CD14-positive monocyte (primary cell): ENCODE measurements around the gene MAP3K20. TPM values are rescaled to one million over a fixed set of nuclear protein-coding genes. Genes with fewer than 3 reads are reported as not detected.
"Not testable (repeated sequence)": the region's sequence is repeated elsewhere in the genome, so short reads cannot be mapped to it uniquely, and the experiment has no call there.

Experiments
- DNase-seq, 3 donors: peaks; one replicate each; pipeline ENCODE4 v3.0.0-alpha.2; 2011 to 2022
- H2AFZ ChIP-seq: 2 replicates; pipeline ENCODE4 v1.6.0; 2012; ENCODE audit warnings: mild to moderate bottlenecking, low read depth, low read length, inconsistent platforms; ENCODE audit not compliant: insufficient read depth, poor library complexity, severe bottlenecking
- H3K27ac ChIP-seq, 2 donors: 1 replicate in 1 of 2; 2 replicates in 1 of 2; pipeline ENCODE4 v1.5.1; 2012 to 2013; ENCODE audit warnings: low read length in 2 of 2, control low read depth in 1 of 2, inconsistent platforms in 1 of 2, low read depth in 1 of 2, mild to moderate bottlenecking in 1 of 2
- H3K27me3 ChIP-seq, 2 donors: one replicate each; pipeline versions ENCODE4 v1.6.0 to v1.6.1; 2011 to 2013; ENCODE audit warnings: low read length in 2 of 2; ENCODE audit not compliant: control insufficient read depth in 2 of 2, insufficient read depth in 2 of 2
- H3K36me3 ChIP-seq, 2 donors: replicated peaks in 1 of 2; 1 replicate in 1 of 2; 2 replicates in 1 of 2; pipeline versions ENCODE4 v1.5.1 to v1.6.1; 2012 to 2013; ENCODE audit warnings: low read length in 2 of 2, control low read depth in 1 of 2, inconsistent platforms in 1 of 2, mild to moderate bottlenecking in 1 of 2; ENCODE audit not compliant: insufficient read depth in 2 of 2, control insufficient read depth in 1 of 2
- H3K4me1 ChIP-seq, 2 donors: 1 replicate in 1 of 2; 2 replicates in 1 of 2; pipeline versions ENCODE4 v1.5.1 to v1.6.1; 2012 to 2013; ENCODE audit warnings: low read length in 2 of 2, control low read depth in 1 of 2, inconsistent platforms in 1 of 2, mild to moderate bottlenecking in 1 of 2, moderate library complexity in 1 of 2; ENCODE audit not compliant: insufficient read depth in 2 of 2, control insufficient read depth in 1 of 2
- H3K4me2 ChIP-seq: replicated peaks from 2 replicates; pipeline ENCODE3; 2012; ENCODE audit warnings: low read length, moderate library complexity, mild to moderate bottlenecking; ENCODE audit not compliant: poor library complexity, severe bottlenecking; ENCODE audit errors: extremely low read depth
- H3K4me3 ChIP-seq, 3 experiments: fragments of 200-600 bp in 1 of 3; sonication (generic) in 1 of 3; replicated peaks in 1 of 3; 1 replicate in 2 of 3; 2 replicates in 1 of 3; pipeline ENCODE4 v1.5.1; 2011 to 2013; ENCODE audit warnings: low read length in 3 of 3, mild to moderate bottlenecking in 3 of 3, control low read depth in 2 of 3, low read depth in 2 of 3, inconsistent platforms in 1 of 3, moderate library complexity in 1 of 3
- H3K79me2 ChIP-seq: 2 replicates; pipeline ENCODE4 v1.6.0; 2012; ENCODE audit warnings: mild to moderate bottlenecking, control low read depth, inconsistent platforms, low read length, moderate library complexity; ENCODE audit not compliant: insufficient read depth
- H3K9ac ChIP-seq: 2 replicates; pipeline ENCODE4 v1.6.0; 2017; ENCODE audit warnings: low read length, mild to moderate bottlenecking; ENCODE audit not compliant: insufficient read depth, poor library complexity, severe bottlenecking
- H3K9me3 ChIP-seq, 2 donors: replicated peaks in 1 of 2; 1 replicate in 1 of 2; 2 replicates in 1 of 2; pipeline versions ENCODE4 v1.5.1 to v1.6.1; 2012 to 2013; ENCODE audit warnings: low read length in 2 of 2, control low read depth in 1 of 2; ENCODE audit not compliant: control insufficient read depth in 1 of 2, insufficient read depth in 1 of 2
- H4K20me1 ChIP-seq: 2 replicates; pipeline ENCODE4 v1.6.0; 2012; ENCODE audit warnings: mild to moderate bottlenecking, low read length, control low read depth, moderate library complexity; ENCODE audit not compliant: insufficient read depth
- H3K27ac Mint-ChIP-seq, 7 donors: one replicate each; pipeline ENCODE4 v1.8.0; 2020; ENCODE audit warnings: mild to moderate bottlenecking in 7 of 7, mixed read lengths in 7 of 7, moderate library complexity in 6 of 7, inconsistent platforms in 2 of 7
- H3K27me3 Mint-ChIP-seq, 3 donors: one replicate each; pipeline ENCODE4 v1.8.0; 2021 to 2022; ENCODE audit warnings: low read depth in 3 of 3, mild to moderate bottlenecking in 3 of 3, mixed read lengths in 3 of 3, moderate library complexity in 3 of 3, inconsistent platforms in 1 of 3
- H3K36me3 Mint-ChIP-seq, 2 donors: one replicate each; pipeline ENCODE4 v1.8.0; 2020; ENCODE audit warnings: mixed read lengths in 2 of 2, inconsistent platforms in 1 of 2, mild to moderate bottlenecking in 1 of 2
- H3K4me1 Mint-ChIP-seq: one replicate; pipeline ENCODE4 v1.8.0; 2020; ENCODE audit warnings: mild to moderate bottlenecking, mixed read lengths
- H3K4me3 Mint-ChIP-seq, 2 donors: one replicate each; pipeline ENCODE4 v1.8.0; 2020; ENCODE audit warnings: mild to moderate bottlenecking in 2 of 2, mixed read lengths in 2 of 2, moderate library complexity in 1 of 2
- H3K9me3 Mint-ChIP-seq, 7 donors: one replicate each; pipeline ENCODE4 v1.8.0; 2020 to 2022; ENCODE audit warnings: mixed read lengths in 7 of 7, mild to moderate bottlenecking in 6 of 7, moderate library complexity in 6 of 7, inconsistent platforms in 2 of 7
- CTCF ChIP-seq: fragments of 200-600 bp; IDR thresholded peaks from one replicate; pipeline ENCODE4 v1.8.0; 2022; ENCODE audit warnings: antibody characterized with exemption, mild to moderate bottlenecking
- WGBS: methylation state at CpG from one replicate; pipeline ENCODE4 v1.1.5; 2013; ENCODE audit warnings: missing lambda C conversion rate; ENCODE audit not compliant: insufficient coverage; 5-methylcytosine and 5-hydroxymethylcytosine counted together
- intact Hi-C, 2 donors: fragments of 100-400 bp; cut with micrococcal nuclease; formaldehyde crosslinking; loops; one replicate each; pipeline versions ENCODE4 v1.15.0 to v1.15.1; 2023
- polyA plus RNA-seq, 3 donors: library from polyadenylated mRNA; depleted of rRNA in 1 of 3; unstranded in 2 of 3; stranded (reverse) in 1 of 3; fragments of 300-500 nt in 2 of 3; fragments of >200 nt in 1 of 3; fragmentation: Illumina TruSeq in 2 of 3; gene quantifications; 1 replicate in 2 of 3; 2 replicates in 1 of 3; pipeline ENCODE4 v1.2.3, GENCODE V29; 2012 to 2021

MAP3K20 gene
- polyA plus RNA-seq, 3 donors: 14.3 to 30.7 (median 21.6) TPM

GRCh38 chr2:173124441-173124840, 48.8 kb downstream of the MAP3K20 start:
- Mint-ChIP-seq H3K36me3 (peaks cover 21 to 32% of the 10 kb centered on the region in 2 donors), H3K27ac (peak overlapping the region in 1 of 7 donors; percentile 41), H3K4me1 (peaks cover 50% of the 10 kb centered on the region), H3K4me3 (peak overlapping the region in 1 of 2 donors; percentile 11), H3K9me3 (peaks cover 0 to 4% (median 0%) of the 10 kb centered on the region in 7 donors), H3K27me3 (peaks cover 7 to 17% (median 8%) of the 10 kb centered on the region in 3 donors)
- no peak overlapping the region for H2AFZ ChIP-seq
- no peak overlapping the region for H3K27ac ChIP-seq
- no peak for DNase-seq
- intact Hi-C loops: loop anchor here in 1 of 2 donors (5.0 kb wide), 1 partner anchor 43 kb away; no protein-coding TSS in a partner anchor
- WGBS: 100% methylated on average over 2 of the region's 3 CpGs
- H3K36me3 ChIP-seq: peaks cover 0 to 6% of the 10 kb centered on the region in 2 donors
- H3K79me2 ChIP-seq: peaks cover 8% of the 10 kb centered on the region
- H3K27me3 ChIP-seq: peaks cover 0 to 1% of the 10 kb centered on the region in 2 donors
- H3K4me2 ChIP-seq: no peak overlapping the region
- H3K9ac ChIP-seq: no peak overlapping the region
- H4K20me1 ChIP-seq: peaks cover 87% of the 10 kb centered on the region
- peak overlapping the region in 1 of 3 experiments; percentile 14 for H3K4me3 ChIP-seq
- peaks cover 36 to 45% of the 10 kb centered on the region in 2 donors for H3K4me1 ChIP-seq
- no peaks in the 10 kb centered on the region for H3K9me3 ChIP-seq
- TF ChIP-seq CTCF: no peak

- Histone ChIP-seq H4K20me1 (peaks cover 87% of the 10 kb centered on the region), H3K9me3 (no peaks in the 10 kb centered on the region), H3K27ac (no peak overlapping the region), H3K9ac (no peak overlapping the region), H3K27me3 (peaks cover 11 to 12% of the 10 kb centered on the region in 2 donors), H3K4me1 (peaks cover 36 to 52% of the 10 kb centered on the region in 2 donors), H3K4me2 (peak overlapping the region; percentile 35), H3K79me2 (peaks cover 5% of the 10 kb centered on the region), H3K36me3 (no peaks in the 10 kb centered on the region), H3K4me3 (peak overlapping the region in 1 of 3 experiments; percentile 32), H2AFZ (no peak overlapping the region)
- peak in 2 of 3 donors; percentile 28 to 45 for DNase-seq
- Mint-ChIP-seq H3K36me3 (peaks cover 22 to 39% of the 10 kb centered on the region in 2 donors), H3K27me3 (peaks cover 13 to 23% (median 15%) of the 10 kb centered on the region in 3 donors), H3K4me3 (no peak overlapping the region), H3K9me3 (peaks cover 0 to 4% (median 0%) of the 10 kb centered on the region in 7 donors), H3K4me1 (peaks cover 56% of the 10 kb centered on the region), H3K27ac (peak overlapping the region in 1 of 7 donors; percentile 11)
- no peak for TF ChIP-seq CTCF
- no CpG with 5 or more reads among the region's 1 CpG for WGBS
- intact Hi-C loops: no loop called here
Measured at GRCh38 chr2:173126819-173127218, 51.2 kb downstream of the MAP3K20 start.

- H3K9ac ChIP-seq, H3K27ac ChIP-seq, H3K79me2 ChIP-seq, intact Hi-C loops, H3K4me3 Mint-ChIP-seq, DNase-seq, H3K9me3 Mint-ChIP-seq, H3K9me3 ChIP-seq, H3K36me3 ChIP-seq, H3K4me3 ChIP-seq, H2AFZ ChIP-seq, H3K4me2 ChIP-seq: not testable (repeated sequence)
- H3K4me1 ChIP-seq: peaks cover 30 to 47% of the 10 kb centered on the region in 2 donors
- peak overlapping the region in 1 of 7 donors; percentile 25 for H3K27ac Mint-ChIP-seq
- H3K36me3 Mint-ChIP-seq: peaks cover 28 to 38% of the 10 kb centered on the region in 2 donors
- WGBS: 100% methylated on average over 2 of the region's 5 CpGs
- peaks cover 50% of the 10 kb centered on the region for H3K4me1 Mint-ChIP-seq
- H4K20me1 ChIP-seq: peaks cover 84% of the 10 kb centered on the region
- H3K27me3 ChIP-seq: peaks cover 12 to 16% of the 10 kb centered on the region in 2 donors
- H3K27me3 Mint-ChIP-seq: peaks cover 17 to 30% (median 17%) of the 10 kb centered on the region in 3 donors
Measured at GRCh38 chr2:173128132-173128531, 52.5 kb downstream of the MAP3K20 start.
